ENCODE results near the gene NEAT1. TPM values are rescaled to one million over a fixed set of nuclear protein-coding genes. Genes with fewer than 3 reads are reported as not detected.
A peak's percentile ranks its signal among the peaks of the same experiment; 100 is the strongest.
"Not testable (repeated sequence)": the region's sequence is repeated elsewhere in the genome, so short reads cannot be mapped to it uniquely, and the experiment has no call there.

The NEAT1 gene
- total RNA-seq, 1 donor from 2014 or later, result 668 TPM

GRCh38 chr11:65401803-65402248 is 20.8 kb upstream of the NEAT1 start:
- DNase-seq (ENCODE audit: low spot score), result no peak
- intact Hi-C loops (cut with DNase I), result no loop called here

- intact Hi-C loops (cut with DNase I), result no loop called here
- no peak for DNase-seq (ENCODE audit: low spot score)
Measured at GRCh38 chr11:65402790-65403189, 19.8 kb upstream of the NEAT1 start.

GRCh38 chr11:65403607-65404121 is 18.9 kb upstream of the NEAT1 start:
- intact Hi-C loops (cut with DNase I), result no loop called here
- DNase-seq (ENCODE audit: low spot score), result no peak

- intact Hi-C loops (cut with DNase I), result no loop called here
- no peak for DNase-seq (ENCODE audit: low spot score)
Measured at GRCh38 chr11:65404210-65404609, 18.4 kb upstream of the NEAT1 start.

GRCh38 chr11:65404638-65405339 is 17.8 kb upstream of the NEAT1 start:
- intact Hi-C loops (cut with DNase I), result no loop called here

GRCh38 chr11:65410936-65411680 is 11.5 kb upstream of the NEAT1 start:
- intact Hi-C loops (cut with DNase I), result no loop called here
- peak; percentile 72 for DNase-seq (ENCODE audit: low spot score)

More at GRCh38 chr11:65404638-65405339, 17.8 kb upstream of the NEAT1 start:
- no peak for DNase-seq (ENCODE audit: low spot score)

DNA sequence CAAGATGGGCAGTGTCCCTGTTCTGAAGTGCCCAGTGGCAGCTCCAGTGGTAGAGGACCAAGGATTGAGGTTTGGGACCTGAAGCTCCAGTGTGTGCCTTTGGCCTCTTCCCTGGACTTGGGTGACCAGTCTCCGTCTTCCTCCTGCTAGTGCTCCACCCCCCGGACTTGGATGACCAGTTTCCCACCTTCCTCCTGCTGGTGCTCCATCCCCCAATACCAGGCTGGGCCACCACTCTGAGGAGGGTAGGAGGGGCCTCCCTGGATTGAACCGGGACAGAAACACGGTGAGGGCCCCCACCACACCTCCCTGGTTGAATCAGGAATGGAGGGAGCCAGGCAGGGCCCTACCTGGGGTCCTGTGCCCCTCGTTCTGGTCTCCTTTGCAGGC is 10.9 kb upstream of the NEAT1 start:
- peak; percentile 58 for DNase-seq (ENCODE audit: low spot score)
- intact Hi-C loops (cut with DNase I), result no loop called here

DNA sequence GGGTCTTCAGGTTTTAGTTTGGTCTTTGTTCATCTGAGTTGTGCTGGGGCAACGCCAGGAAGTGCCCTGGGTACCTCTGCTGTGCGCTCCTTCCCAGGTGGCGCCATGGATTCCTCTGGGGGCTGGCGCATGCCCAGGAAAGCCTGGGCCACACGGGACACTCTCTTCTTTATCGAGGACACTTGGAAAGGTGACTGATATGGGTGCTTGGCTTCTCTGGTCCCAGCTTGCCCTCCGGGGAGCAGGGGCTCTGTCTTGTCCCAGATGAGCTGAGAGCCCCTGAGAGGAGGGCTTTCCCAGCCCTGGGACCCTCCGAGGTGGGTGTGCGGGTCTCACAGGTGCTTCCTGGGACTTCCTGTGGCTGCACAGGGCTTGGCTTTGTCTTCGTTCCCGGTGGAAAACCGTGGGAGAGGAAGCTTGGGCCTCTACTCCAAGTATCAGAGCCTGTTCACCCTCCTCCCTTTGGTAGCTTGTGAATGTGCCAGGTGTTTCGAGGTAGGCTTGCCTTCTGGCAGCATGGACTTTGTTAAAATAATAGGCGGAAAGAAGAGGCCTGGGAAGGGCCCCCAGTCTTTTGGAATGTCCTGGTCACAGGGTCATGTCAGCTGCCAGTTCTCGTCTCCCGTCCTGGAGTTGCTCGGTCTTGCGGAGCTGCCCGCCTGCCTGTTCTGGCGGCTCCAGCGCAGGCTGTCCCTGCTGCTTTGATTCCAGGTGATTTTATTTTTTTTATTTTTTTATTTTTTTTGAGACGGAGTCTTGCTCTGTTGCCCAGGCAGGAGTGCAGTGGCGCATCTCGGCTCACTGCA is 10.1 kb upstream of the NEAT1 start:
- intact Hi-C loops (cut with DNase I), result no loop called here
- peak; percentile 74 for DNase-seq (ENCODE audit: low spot score)

GRCh38 chr11:65413077-65413664 is 9.4 kb upstream of the NEAT1 start:
- DNase-seq (ENCODE audit: low spot score), result peak; percentile 14
- intact Hi-C loops (cut with DNase I), result not testable (repeated sequence)

GRCh38 chr11:65414776-65415498 is 7.7 kb upstream of the NEAT1 start:
- DNase-seq (ENCODE audit: low spot score), result peak; percentile 44
- intact Hi-C loops (cut with DNase I), result loop anchor here (2.0 to 5.0 kb wide), 2 partner anchors 24 to 48 kb away; no protein-coding TSS in a partner anchor

GRCh38 chr11:65415499-65416340 is 6.9 kb upstream of the NEAT1 start:
- DNase-seq (ENCODE audit: low spot score), result peak; percentile 74
- intact Hi-C loops (cut with DNase I), result loop anchor here (1.0 to 5.0 kb wide), 4 partner anchors 25 to 95 kb away; partner anchors contain the start of gene SLC25A45

- DNase-seq (ENCODE audit: low spot score), result peak; percentile 98
- intact Hi-C loops (cut with DNase I), result loop anchor here (1.0 to 5.0 kb wide), 3 partner anchors 34 to 94 kb away; partner anchors contain the start of gene SLC25A45
Measured at GRCh38 chr11:65416341-65416824, 6.2 kb upstream of the NEAT1 start.

DNA sequence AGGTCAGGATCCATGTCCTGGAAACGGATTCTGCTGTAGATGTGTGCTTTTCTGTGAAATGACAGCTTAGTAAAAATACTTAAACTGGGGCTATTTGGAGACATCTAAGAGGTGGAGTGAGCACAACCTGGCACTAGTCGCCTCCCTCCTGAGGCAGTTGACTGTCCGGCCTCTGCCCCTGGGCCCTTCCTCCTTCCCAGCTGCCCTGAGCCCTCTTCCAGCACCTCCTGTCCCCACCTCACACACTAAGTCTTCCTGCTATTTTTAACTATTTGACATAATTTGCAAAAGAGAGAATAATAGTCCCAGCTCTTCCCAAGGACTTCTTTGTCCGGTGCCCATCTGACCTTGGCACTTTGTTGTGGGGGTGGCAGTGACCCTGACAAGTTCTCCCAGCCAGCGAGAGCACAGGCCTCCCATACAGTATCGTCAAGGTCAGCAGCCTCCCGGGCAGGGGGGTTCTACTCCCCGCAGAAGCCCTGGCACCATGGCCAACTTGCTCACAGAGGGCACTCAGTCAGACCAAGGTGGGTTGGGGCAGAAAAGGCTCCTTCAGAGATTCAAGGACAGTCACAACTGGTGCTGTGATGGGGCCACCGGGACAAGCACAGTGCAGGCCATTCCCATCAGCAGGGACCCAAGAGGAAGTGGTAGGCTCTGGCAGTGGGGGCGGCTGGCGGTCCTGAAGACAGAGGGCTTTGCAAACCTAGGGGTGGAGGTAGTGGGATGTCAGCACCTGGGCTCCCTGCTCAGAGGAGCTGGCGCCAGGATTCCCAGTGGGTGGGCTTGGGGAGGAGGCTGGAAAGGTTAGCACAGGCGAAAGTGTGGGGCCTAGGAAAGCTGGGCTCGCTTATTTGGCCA is 5.5 kb upstream of the NEAT1 start:
- peak; percentile 87 for DNase-seq (ENCODE audit: low spot score)
- intact Hi-C loops (cut with DNase I), result loop anchor here (1.0 to 5.0 kb wide), 4 partner anchors 34 to 93 kb away; partner anchors contain the start of gene SLC25A45

- intact Hi-C loops (cut with DNase I), result loop anchor here (1.0 to 5.0 kb wide), 3 partner anchors 35 to 53 kb away; partner anchors contain the start of gene SLC25A45
- DNase-seq (ENCODE audit: low spot score), result peak; percentile 86
Measured at GRCh38 chr11:65417702-65418430, 4.7 kb upstream of the NEAT1 start.

DNA sequence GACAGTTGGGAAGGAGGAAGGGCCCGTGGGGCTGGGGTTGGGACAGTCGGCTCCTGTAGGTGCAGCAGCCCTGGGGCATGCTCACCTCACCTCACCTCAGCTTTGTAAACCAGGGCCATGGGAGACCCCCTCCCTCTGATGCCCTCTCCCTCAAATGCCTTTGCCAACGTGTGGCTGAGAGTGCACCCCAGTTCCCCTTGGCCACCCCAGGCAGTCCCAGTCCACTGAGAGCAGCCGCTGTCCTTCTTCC is 4.2 kb upstream of the NEAT1 start:
- intact Hi-C loops (cut with DNase I), result loop anchor here (5.0 kb wide), 1 partner anchor 51 kb away; no protein-coding TSS in a partner anchor
- DNase-seq (ENCODE audit: low spot score), result no peak

All from cardiac septum (tissue), 1 donor.